B cell (primary cell): ENCODE results near the gene HSPA12B. TPM values are rescaled to one million over a fixed set of nuclear protein-coding genes. Genes with fewer than 3 reads are reported as not detected.

ENCODE experiments used
- ATAC-seq: fragments of 200-7000 bp; cut with Tn5 transposase; one replicate; pipeline ENCODE4 v1.10.0; 2021; ENCODE audit warnings: low read depth, mild to moderate bottlenecking, moderate number of reproducible peaks, moderate library complexity
- CTCF ChIA-PET: fragments of 350-600 bp; sonication (Branson Sonifier 250); formaldehyde crosslinking; loops from one replicate; lab custom pipeline; 2021; ENCODE audit warnings: antibody characterized with exemption, inconsistent platforms; lab: Charles Lee
- POLR2A ChIA-PET: fragments of 350-600 bp; sonication (Branson Sonifier 250); formaldehyde crosslinking; loops from one replicate; lab custom pipeline; 2021; ENCODE audit warnings: antibody characterized with exemption; lab: Charles Lee
- DNase-seq: peaks from one replicate; pipeline ENCODE4 v3.0.0; 2013
- H2AFZ ChIP-seq: 2 replicates; pipeline ENCODE4 v1.6.1; 2012; ENCODE audit warnings: mild to moderate bottlenecking, low read depth, low read length; ENCODE audit not compliant: insufficient read depth, poor library complexity, severe bottlenecking
- H3K27ac ChIP-seq, 2 donors: 1 replicate in 1 of 2; 2 replicates in 1 of 2; pipeline ENCODE4 v1.5.1; 2012 to 2013; ENCODE audit warnings: low read length in 2 of 2, mild to moderate bottlenecking in 2 of 2, moderate library complexity in 1 of 2
- H3K27me3 ChIP-seq, 4 experiments: fragments of 200-600 bp in 1 of 4; sonication (generic) in 1 of 4; replicated peaks in 1 of 4; 1 replicate in 2 of 4; 2 replicates in 2 of 4; pipeline versions ENCODE4 v1.6.1 to v1.7.0; 2013 to 2016; ENCODE audit warnings: low read length in 3 of 4, mild to moderate bottlenecking in 2 of 4, mixed read lengths in 1 of 4, moderate library complexity in 1 of 4; ENCODE audit not compliant: insufficient read depth in 4 of 4, control insufficient read depth in 3 of 4; ENCODE audit errors: control extremely low read depth in 1 of 4
- H3K36me3 ChIP-seq, 2 experiments: replicated peaks in 1 of 2; 1 replicate in 1 of 2; 2 replicates in 1 of 2; pipeline versions ENCODE4 v1.6.1 to v1.7.1; 2013; ENCODE audit warnings: low read length in 1 of 2; ENCODE audit not compliant: insufficient read depth in 2 of 2, control insufficient read depth in 1 of 2; ENCODE audit errors: control extremely low read depth in 1 of 2, extremely low read depth in 1 of 2
- H3K4me1 ChIP-seq, 2 donors: fragments of 200-600 bp in 1 of 2; sonication (generic) in 1 of 2; 1 replicate in 1 of 2; 2 replicates in 1 of 2; pipeline versions ENCODE4 v1.5.1 to v1.6.1; 2013 to 2017; ENCODE audit warnings: low read length in 2 of 2; ENCODE audit not compliant: control insufficient read depth in 2 of 2, insufficient read depth in 2 of 2
- H3K4me2 ChIP-seq: replicated peaks from 2 replicates; pipeline ENCODE3; 2012; ENCODE audit warnings: mild to moderate bottlenecking, low read depth, low read length; ENCODE audit not compliant: poor library complexity, severe bottlenecking
- H3K4me3 ChIP-seq, 5 experiments: fragments of 200-600 bp in 1 of 5; sonication (generic) in 1 of 5; 1 replicate in 3 of 5; 2 replicates in 2 of 5; pipeline versions ENCODE4 v1.5.1 to v1.7.0; 2011 to 2016; ENCODE audit warnings: low read length in 4 of 5, mild to moderate bottlenecking in 4 of 5, low read depth in 2 of 5, control low read depth in 1 of 5, moderate library complexity in 1 of 5; ENCODE audit not compliant: insufficient read depth in 1 of 5; ENCODE audit errors: control extremely low read depth in 1 of 5, extremely low read depth in 1 of 5
- H3K79me2 ChIP-seq: fragments of 200-600 bp; sonication (generic); one replicate; pipeline ENCODE4 v1.6.0; 2016; ENCODE audit warnings: low read length; ENCODE audit not compliant: control insufficient read depth, insufficient read depth
- H3K9ac ChIP-seq: fragments of 200-600 bp; sonication (generic); 2 replicates; pipeline ENCODE4 v1.6.1; 2017; ENCODE audit warnings: mild to moderate bottlenecking, low read length, moderate library complexity
- H3K9me3 ChIP-seq, 3 donors: one replicate each; pipeline versions ENCODE4 v1.6.1 to v1.7.1; 2013; ENCODE audit warnings: low read length in 2 of 3; ENCODE audit not compliant: control insufficient read depth in 2 of 3, insufficient read depth in 1 of 3; ENCODE audit errors: control extremely low read depth in 1 of 3
- H4K20me1 ChIP-seq: 2 replicates; pipeline ENCODE4 v1.6.0; 2012; ENCODE audit warnings: mild to moderate bottlenecking, low read length; ENCODE audit not compliant: insufficient read depth, control insufficient read depth, poor library complexity, severe bottlenecking
- H3K27ac Mint-ChIP-seq: one replicate; pipeline ENCODE4 v1.8.0; 2021; ENCODE audit warnings: mixed read lengths
- H3K27me3 Mint-ChIP-seq: one replicate; pipeline ENCODE4 v1.8.0; 2021; ENCODE audit warnings: mixed read lengths
- H3K4me1 Mint-ChIP-seq: one replicate; pipeline ENCODE4 v1.8.0; 2021; ENCODE audit warnings: mixed read lengths
- H3K4me3 Mint-ChIP-seq: one replicate; pipeline ENCODE4 v1.8.0; 2021; ENCODE audit warnings: mixed read lengths
- H3K9me3 Mint-ChIP-seq: one replicate; pipeline ENCODE4 v1.8.0; 2022; ENCODE audit warnings: mixed read lengths; ENCODE audit not compliant: insufficient read depth
- CTCF ChIP-seq: fragments of 200-600 bp; IDR thresholded peaks from one replicate; pipeline ENCODE4 v1.8.0; 2022; ENCODE audit warnings: antibody characterized with exemption, mild to moderate bottlenecking
- EZH2 ChIP-seq: IDR thresholded peaks from 2 replicates; pipeline ENCODE4 v1.6.1; 2012; ENCODE audit warnings: borderline replicate concordance, low read depth, mild to moderate bottlenecking, moderate library complexity, low read length; ENCODE audit not compliant: insufficient read depth, poor library complexity, severe bottlenecking
- WGBS: methylation state at CpG from one replicate; pipeline ENCODE4 v1.1.5; 2013; ENCODE audit warnings: missing lambda C conversion rate; ENCODE audit not compliant: insufficient coverage; 5-methylcytosine and 5-hydroxymethylcytosine counted together
- intact Hi-C: fragments of 100-400 bp; cut with micrococcal nuclease; formaldehyde crosslinking; loops from one replicate; pipeline ENCODE4 v1.10.0; 2022
- polyA plus RNA-seq: library from polyadenylated mRNA; depleted of rRNA; stranded (reverse); fragments of >200 nt; gene quantifications from 2 replicates; pipeline ENCODE4 v1.2.3, GENCODE V29; 2012
- total RNA-seq, 2 donors: library from RNA; stranded (reverse); fragments of 120-200 nt in 1 of 2; gene quantifications; 1 replicate in 1 of 2; 2 replicates in 1 of 2; pipeline versions ENCODE4 v1.2.3 to v1.2.4, GENCODE V29; 2013 to 2022

The HSPA12B gene
- total and polyA plus RNA-seq, 2 donors (not counting 1 experiment from before 2014, with no cell fraction given): not detected

- Histone ChIP-seq H3K4me2 (peak overlapping the region; percentile 72), H3K4me3 (peak overlapping the region; percentile 32 to 62 (median 52)), H3K27me3 (no peaks in the 10 kb centered on the region), H3K79me2 (no peaks in the 10 kb centered on the region), H3K36me3 (peaks cover 0 to 2% of the 10 kb centered on the region in 2 experiments), H3K9ac (peak overlapping the region; percentile 50), H3K27ac (no peak overlapping the region), H4K20me1 (peaks cover 23% of the 10 kb centered on the region), H2AFZ (peak overlapping the region; percentile 48), H3K9me3 (peaks cover 0 to 3% (median 0%) of the 10 kb centered on the region in 3 donors), H3K4me1 (peaks cover 8 to 18% of the 10 kb centered on the region in 2 donors)
- Mint-ChIP-seq H3K9me3 (no peaks in the 10 kb centered on the region), H3K4me3 (peak overlapping the region; percentile 74), H3K27ac (peak overlapping the region; percentile 60), H3K27me3 (no peaks in the 10 kb centered on the region), H3K4me1 (peaks cover 29% of the 10 kb centered on the region)
- ChIA-PET POLR2A (interaction anchor here (0.7 to 3.2 kb wide), 4 partner anchors 8 to 658 kb away, joined by 5 to 17 read pairs (median 9); partner anchors contain the start of genes ADISSP, AP5S1 and CDC25B), CTCF (interaction anchor here (0.5 to 6.4 kb wide), 11 partner anchors 9 to 297 kb away, joined by 3 to 84 read pairs (median 5); partner anchors contain the start of genes ADISSP, AP5S1, CDC25B and MAVS)
- ATAC-seq (no peak), DNase-seq (no peak)
- intact Hi-C loops: loop anchor here (1.0 to 2.0 kb wide), 5 partner anchors 8 to 297 kb away; partner anchors contain the start of genes MAVS and PANK2
- TF ChIP-seq EZH2: no peak
- TF ChIP-seq CTCF: no peak
- 98% methylated on average over 4 of the region's 5 CpGs for WGBS
Measured at GRCh38 chr20:3787324-3788014, 55.0 kb downstream of the HSPA12B start.

- Histone ChIP-seq H3K4me2 (no peak overlapping the region), H3K4me3 (no peak overlapping the region), H3K4me1 (peaks cover 8 to 18% of the 10 kb centered on the region in 2 donors), H3K36me3 (peaks cover 0 to 2% of the 10 kb centered on the region in 2 experiments), H3K27ac (no peak overlapping the region), H3K9me3 (peaks cover 0 to 3% (median 0%) of the 10 kb centered on the region in 3 donors), H4K20me1 (peaks cover 20% of the 10 kb centered on the region), H2AFZ (no peak overlapping the region), H3K9ac (no peak overlapping the region), H3K79me2 (no peaks in the 10 kb centered on the region), H3K27me3 (no peaks in the 10 kb centered on the region)
- H3K4me1 Mint-ChIP-seq: peaks cover 24% of the 10 kb centered on the region
- DNase-seq (no peak), ATAC-seq (no peak)
- no peaks in the 10 kb centered on the region for H3K27me3 Mint-ChIP-seq
- H3K4me3 Mint-ChIP-seq: no peak overlapping the region
- ChIA-PET CTCF (interaction anchor here (0.7 to 6.4 kb wide), 7 partner anchors 11 to 344 kb away, joined by 3 to 84 read pairs (median 4); partner anchors contain the start of gene AP5S1), POLR2A (interaction anchor here (0.9 to 3.1 kb wide), 2 partner anchors 30 to 32 kb away, joined by 3 to 10 read pairs; partner anchors contain the start of gene AP5S1)
- TF ChIP-seq EZH2: no peak
- no peak for TF ChIP-seq CTCF
- intact Hi-C loops: no loop called here
- 80% methylated on average over 4 of the region's 4 CpGs for WGBS
- H3K27ac Mint-ChIP-seq: peak overlapping the region; percentile 42
- H3K9me3 Mint-ChIP-seq: no peaks in the 10 kb centered on the region
Measured at GRCh38 chr20:3788685-3789155, 56.2 kb downstream of the HSPA12B start.
